T-helper 9 cell (primary cell): ENCODE measurements around the gene PHF20.
"Not testable (repeated sequence)": the region's sequence is repeated elsewhere in the genome, so short reads cannot be mapped to it uniquely, and the experiment has no call there.

Experiments
- DNase-seq: peaks from one replicate; pipeline ENCODE4 v3.0.0-alpha.2; 2020
- total RNA-seq, 2 donors: gene quantifications; one replicate each; lab custom pipeline; 2026; lab: John Stamatoyannopoulos, UW

The PHF20 gene
- 106 to 119 reads per million in 2 donors for total RNA-seq

DNA sequence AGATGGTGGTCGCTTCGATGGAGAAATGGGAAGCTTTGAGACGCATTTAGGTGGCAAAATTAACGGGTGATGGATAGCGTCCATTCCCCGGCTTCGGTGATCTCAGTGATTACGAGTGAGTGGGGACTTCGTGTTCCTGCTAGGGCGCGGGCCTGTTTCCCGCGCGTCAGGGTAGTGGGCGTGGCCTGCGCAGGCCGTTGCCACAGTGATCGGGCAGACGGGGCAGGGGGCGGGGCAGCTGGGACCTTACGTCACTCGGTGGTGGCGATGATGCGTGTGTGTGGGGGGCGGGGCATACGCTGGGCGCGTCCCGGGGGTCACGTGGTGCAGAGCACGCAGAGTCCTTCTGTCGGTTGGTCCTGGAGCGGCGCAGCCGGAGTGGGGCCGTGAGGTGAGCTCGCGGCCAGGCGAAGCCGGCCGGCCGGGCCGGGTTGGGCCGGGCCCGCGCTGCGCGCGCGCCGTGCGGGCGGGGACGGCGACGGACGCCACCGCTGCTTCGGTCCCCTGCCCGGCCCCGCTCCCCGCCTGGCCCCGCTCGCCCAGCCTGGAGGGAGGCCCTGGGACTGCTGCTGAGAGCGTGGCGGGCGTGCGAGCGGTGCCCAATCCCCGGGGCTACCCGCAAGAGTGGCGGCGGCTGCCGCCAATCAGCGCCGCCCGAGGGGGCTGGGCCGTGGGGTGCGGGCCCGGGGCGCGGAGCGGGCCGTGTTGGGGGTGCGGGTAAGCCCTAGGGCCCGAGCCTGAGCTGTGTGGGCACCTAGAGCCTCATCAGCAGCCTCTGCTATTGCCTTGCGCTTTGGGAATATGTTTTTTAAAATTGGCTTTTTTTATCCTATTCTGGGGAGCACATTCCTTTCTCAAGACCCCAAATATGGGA lies at the start of gene PHF20:
Gene PHF20 (plus strand): TSS at position 327 of the 874 bp plus-strand sequence. CDS start 29,508 bp downstream, outside the sequence.
- DNase-seq: peak; percentile 100

DNA sequence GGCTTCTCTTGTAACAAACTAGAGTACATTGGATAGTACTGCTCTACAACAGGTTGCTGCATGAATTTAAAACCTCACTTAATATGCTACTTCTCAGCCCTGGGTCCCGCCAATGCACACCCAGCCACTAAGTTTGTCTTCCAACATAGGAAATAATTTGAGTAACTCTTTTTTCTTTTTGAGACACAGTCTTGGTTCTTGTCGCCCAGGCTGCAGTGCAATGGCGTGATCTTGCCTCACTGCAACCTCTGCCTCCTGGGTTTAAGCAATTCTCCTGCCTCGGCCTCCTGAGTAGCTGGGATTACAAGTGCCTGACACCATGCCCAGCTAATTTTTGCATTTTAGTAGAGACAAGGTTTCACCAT lies 48.6 kb upstream of the PHF20 start:
- not testable (repeated sequence) for DNase-seq

DNA sequence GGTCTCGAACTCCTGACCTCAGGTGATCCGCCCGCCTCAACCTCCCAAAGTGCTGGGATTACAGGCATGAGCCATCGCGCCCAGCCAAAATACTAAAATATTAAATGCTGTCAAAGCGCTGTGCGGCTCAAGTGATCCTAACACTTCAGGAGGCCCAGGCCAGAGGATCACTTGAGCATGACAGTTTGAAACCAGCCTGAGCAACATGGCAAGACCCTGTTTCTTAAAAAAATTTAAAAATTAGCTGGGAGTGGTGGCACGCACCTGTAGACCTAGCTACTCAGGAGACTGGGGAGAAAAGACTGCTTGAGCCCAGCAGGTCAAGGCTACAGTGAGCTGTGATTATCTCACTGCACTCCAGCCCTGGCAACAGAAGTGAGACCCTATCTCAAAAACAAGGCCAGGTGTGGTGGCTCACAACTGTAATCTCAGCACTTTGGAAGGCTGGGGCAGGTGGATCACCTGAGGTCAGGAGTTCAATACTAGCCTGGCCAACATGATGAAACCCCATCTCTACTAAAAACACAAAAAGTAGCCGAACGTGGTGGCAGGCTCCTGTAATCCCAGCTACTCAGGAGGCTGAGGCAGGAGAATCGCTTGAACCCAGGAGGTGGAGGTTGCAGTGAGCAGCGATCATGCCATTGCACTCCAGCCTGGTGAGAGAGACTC lies 48.0 kb upstream of the PHF20 start:
- not testable (repeated sequence) for DNase-seq

DNA sequence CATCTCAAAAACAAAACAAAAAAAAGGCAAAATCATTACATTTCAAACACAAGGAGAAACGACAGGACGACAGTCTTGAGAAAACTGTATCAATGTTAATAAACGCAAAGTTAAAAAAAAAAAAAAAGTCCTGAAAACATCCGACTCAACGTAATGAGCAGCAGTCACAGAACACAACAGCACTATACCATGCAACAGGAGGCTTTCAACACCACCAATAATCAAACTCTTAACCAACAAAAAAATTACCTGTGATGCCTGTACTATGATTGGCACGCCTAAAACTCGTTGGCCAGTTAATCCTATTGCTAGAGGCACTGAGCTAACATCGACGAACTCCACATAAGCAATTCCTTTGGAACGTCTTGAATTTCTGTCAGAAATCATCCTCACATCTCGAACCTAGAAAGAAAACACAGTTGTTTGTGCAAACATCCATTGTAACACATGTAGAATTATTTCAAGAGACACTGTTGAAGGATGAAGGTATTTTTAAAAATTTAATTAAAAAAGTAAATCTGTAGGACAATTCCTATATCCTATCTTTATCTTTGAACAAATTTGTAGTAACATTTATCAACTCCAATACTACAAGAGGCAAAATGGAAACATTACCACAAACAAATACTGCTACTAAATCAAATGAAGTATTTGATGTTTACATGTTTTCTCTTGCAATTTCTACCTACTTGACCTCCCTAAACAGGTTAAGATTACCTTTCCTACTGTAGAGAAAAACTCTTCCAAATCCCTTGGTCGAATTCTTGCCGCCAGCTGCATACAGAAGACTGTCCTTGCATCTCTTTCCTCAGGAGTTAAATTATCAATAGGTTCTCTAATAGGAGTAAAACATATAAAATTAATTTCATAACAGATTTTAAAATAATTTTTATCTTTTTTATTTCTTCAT lies 47.2 kb upstream of the PHF20 start:
- no peak for DNase-seq

DNA sequence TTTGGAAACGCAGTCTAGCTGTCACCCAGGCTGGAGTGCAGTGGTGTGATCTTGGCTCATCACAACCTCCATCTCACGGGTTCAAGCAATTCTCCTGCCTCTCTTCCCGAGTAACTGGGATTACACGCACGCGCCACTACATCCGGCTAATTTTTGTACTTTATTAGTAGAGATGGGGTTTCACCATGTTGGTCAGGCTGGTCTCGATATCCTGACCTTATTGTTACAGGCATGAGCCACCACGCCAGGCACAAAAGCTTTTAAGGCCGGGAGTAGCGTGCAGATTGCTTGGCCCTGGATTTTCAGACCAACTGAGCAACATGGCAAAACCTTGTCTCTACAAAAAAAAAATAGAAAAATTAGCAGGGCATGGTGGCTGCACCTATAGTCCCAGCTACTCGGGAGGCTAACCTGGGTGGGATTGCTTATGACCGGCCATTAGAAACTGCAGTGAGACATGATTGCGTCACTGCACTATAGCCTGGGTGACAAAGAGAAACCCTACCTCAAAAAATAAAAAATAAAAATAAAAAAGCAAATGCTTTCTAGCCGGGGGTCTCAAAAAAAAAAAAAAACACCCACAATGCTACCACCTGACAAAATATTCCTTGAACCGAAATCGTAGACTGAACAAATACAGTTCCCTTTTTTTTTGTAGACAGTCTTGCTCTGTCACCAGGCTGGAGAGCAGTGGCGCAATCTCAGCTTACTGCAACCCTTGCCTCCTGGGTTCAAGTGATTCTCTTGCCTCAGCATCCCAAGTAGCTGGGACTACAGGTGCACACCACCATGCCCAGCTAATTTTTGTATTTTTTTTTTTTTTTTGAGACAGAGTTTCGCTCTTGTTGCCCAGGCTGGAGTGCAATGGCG lies 44.7 kb upstream of the PHF20 start:
- DNase-seq: no peak

DNA sequence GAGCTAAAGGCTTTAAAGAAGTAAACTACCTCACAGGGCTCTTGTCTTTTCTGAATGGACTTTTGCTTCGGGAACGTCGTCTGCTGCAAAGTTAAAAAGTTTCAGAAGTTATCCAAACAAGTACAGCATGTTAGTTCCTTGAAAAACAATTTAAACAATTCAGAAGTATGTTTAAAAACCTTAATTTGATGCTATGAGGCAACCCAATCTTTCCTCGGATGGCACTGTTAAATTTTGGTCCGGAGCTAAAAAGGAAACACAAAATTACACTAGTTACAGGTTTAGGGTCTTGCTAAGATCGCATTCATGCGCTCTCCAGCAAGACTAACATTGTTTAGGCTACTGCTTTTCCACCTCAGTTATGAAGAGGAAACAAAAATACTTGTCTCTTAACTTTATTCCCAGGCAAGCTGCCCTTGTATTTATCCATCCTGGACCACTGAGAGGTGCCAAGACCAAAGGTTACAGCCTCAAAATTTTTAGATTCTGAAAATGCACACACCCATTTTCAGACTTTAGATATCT lies 42.5 kb upstream of the PHF20 start:
- DNase-seq: no peak

DNA sequence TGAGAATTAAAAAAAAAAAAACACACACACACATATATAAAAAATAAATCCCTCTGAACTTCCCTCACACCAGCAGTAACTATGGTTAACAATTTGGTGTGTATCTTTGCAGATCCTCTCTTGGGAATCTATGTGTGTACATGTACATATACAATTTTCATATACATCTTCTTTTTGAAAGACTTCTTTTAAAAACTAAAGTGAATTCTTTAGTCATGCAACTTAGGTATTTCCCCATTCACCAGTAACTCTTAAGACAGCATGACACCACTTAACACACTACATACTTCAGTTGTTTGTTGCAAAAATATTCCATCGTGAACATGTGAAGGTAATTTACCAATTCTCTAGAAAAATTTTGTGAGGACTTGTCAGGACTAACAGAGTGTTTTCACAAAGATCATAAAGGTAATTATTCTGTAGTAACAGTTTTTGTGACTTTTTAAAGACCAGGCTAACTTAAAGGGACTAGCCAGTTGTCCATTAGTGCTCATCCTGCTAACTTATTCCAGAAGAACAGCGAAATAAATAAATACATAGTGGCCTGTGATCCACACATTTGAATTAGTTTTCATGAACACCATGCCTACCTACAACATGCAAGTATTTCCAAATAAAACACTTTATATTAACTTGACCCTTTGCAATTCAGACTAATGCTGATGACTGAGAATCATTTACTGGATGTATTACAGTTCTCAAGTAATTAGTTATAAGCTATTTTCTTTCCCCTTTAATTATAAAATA lies 41.8 kb upstream of the PHF20 start:
- DNase-seq: no peak

DNA sequence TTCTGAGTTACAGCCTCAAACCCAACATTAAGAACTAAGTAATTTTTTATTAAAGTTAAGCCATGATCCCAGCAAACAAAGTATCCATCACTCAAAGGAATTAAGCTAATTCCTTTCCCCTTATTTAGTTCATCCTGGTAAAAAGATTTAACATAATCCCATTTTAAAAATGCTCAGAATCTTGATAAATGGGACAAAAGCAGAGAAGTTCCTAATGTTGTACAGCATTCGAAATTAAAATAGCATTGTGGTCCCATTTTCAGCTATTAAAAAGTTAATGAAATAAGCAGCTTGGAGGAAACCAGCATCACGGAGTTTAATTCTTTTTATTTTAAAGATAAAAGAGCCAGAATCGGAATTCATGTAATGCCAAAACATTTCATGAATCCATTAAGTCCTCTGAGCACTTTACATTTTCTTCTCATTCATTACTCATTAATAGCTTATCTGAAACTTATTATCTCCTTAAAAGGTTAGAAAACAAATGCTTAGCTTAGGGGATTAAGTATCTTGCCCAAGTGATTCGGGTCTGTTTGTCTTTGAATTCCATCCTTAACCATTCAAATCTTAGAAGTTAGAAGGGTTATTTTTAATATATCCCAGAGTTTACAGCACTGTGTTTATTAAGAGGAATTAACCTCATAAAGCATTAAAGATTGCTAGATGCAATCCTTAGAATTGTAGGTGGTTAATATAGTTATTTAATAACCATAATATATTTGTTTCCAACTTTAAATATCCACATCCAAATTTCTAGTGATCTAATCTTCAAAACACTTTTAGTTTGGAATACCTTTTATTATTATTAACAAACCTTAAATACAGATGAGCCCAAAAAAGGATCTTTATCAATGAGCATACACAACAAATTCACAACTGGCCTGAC lies 41.0 kb upstream of the PHF20 start:
- DNase-seq: no peak

DNA sequence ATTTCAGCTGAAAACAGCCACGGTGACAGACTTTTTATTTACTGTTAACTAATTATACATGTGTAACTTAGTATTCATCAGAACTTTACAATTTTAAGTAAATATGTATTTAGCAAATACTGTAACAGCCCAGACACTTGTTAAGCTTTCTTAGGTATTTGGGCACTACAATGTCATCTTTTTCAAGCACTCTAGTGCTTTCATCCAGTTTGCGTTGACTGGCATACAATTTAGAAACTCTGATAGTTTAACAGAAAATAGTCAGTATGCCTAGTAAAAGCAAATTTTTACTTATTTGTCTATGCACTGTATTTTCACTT lies 40.4 kb upstream of the PHF20 start:
- DNase-seq: no peak

DNA sequence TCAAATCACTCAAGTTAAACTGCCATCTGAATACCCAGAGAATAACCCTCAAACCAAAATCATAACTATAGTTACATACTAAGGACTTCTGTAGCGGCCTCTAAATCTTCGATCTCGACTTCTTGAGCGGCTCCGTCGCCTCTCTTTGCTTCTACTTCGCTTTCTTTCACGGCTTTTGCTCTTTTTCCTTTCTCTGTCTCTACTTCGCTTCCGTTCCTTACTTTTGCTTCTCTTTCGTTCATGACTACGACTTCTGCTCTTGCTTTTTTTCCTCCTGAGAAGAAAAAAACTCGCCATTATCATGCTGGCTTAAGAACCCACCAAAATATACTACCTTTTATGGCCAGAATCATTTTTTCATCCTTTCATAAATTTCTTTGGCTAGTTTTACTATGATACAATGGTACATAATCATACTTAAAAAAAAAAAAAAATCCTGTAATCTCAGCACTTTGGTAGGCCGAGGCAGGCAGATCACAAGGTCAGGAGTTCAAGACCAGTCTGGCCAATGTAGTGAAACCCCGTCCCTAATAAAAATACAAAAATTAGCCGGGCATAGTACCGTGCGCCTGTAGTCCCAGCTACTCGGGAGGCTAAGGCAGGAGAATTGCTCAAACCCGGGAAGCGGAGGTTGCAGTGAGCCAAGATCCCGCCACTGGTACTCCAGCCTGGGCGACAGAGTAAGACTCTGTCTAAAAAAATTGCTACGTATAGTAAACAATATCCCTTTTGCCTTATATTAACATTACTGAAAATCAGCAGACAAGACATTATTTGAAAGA lies 39.8 kb upstream of the PHF20 start:
- DNase-seq: no peak

DNA sequence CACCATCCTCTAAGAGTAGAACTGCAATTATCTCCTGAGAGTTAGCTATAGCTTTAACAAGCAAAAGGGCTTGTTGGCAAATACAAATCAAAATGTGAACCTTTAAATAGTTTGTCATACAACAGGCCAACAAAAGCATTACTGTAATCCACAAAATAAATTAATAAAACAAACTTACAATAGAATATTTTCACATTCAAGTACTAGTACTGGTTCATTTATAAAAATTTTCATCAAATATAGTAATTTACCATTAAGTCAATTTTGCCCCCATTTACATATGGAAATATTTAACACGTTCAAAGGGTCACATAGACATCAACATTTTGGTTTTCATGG lies 39.2 kb upstream of the PHF20 start:
- DNase-seq: no peak

DNA sequence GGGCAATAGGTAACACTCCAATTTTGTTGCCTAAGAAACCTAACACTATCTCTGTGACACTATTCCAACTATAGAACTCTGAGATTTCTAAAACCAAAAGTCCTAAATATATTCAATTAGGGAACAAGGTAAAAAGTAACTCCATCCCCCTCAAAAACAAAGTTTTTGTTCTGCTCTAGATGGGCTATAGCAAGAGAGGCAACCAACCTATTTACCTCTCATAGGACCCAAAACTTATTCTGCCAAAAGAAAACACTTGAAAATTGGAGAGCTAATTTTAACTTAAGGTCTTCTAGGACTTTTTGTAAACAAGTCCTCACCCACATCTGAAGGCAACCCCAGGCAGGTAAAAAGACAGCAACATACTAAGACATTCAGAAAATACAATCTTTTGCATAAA lies 37.4 kb upstream of the PHF20 start:
- DNase-seq: no peak

DNA sequence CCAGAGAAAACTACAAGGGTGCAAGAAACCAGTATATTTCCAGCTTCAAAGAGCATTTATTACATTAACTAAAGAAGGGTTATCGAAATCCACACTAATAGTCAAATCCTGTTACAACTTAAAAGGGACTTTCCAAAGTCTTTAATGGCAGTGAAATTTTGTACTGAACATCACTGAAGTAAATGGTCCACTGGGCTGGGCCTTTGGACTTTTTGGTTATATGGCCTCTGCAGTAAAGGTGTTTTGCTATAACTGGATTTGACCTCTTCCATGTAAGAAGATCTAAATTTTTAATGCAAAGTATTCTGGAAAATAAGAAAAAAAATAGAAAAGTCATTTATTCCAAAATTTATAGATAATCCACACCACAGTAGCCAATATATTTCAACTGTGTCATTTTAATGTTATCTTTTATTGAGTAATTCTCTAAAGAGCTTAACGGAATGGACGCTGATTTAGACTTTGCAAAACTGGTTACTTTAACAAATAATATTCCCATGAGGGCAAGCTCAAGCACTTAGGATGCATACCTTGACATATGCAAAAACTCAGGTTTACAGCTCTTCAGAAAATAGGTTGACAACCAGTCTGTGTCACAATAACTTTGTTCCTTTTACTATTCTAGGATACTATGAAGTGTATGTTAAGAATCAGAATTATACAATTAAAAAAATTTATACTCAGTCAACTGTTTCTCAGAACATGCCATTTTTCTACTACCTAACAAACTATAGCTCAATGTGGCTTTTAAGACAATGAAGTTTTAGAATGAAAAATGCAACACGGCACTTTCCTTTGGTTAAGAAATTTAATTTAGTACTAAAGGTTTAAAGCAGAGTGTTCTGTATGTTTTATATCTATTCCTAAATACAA lies 36.8 kb upstream of the PHF20 start:
- no peak for DNase-seq

DNA sequence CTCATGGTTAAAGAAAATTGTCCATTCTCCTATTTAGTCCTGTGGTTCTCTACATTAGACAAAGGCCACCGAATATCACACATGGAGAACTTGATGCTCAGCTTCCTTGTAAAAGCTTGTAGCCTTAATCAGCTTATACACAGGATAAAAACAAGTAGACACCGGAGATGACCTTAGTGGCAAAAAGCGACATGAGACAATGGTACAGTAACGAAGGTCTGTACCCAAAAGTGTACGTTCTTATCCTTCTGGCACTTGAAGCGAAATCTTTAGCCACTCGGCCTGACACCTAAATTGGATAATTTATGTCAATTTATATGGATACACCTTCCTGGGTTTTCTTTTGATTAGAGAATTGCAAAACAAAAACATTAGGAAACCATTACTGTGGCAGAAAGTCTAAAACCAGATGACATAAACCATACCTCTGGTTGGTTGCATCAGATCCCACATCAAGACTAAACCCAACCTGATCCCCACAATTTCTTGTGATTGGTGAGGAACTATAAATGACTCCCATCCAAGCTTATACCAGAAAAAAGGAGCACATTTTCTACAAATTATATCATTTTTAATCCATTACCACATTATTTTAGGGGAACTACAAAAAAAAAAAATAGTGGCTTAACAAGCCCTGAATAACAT lies 35.9 kb upstream of the PHF20 start:
- DNase-seq: no peak

DNA sequence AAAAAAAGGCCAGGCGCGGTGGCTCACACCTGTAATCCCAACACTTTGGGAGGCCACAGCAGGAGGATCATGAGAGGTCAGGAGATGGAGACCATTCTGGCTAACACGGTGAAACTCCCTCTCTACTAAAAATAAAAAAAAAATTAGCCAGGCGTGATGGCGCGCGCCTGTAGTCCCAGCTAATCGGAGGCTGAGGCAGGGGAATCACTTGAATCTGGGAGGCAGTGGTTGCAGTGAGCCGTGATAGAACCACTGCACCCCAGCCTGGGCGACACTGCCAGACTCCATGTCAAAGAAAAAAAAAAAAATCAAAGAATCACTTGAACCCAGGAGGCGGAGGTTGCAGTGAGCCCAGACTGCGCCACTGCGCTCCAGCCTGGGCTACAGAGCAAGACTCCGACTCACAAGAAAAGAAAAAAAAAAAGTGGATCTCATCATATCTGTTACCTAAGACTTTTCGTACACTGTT lies 33.9 kb upstream of the PHF20 start:
- no peak for DNase-seq

DNA sequence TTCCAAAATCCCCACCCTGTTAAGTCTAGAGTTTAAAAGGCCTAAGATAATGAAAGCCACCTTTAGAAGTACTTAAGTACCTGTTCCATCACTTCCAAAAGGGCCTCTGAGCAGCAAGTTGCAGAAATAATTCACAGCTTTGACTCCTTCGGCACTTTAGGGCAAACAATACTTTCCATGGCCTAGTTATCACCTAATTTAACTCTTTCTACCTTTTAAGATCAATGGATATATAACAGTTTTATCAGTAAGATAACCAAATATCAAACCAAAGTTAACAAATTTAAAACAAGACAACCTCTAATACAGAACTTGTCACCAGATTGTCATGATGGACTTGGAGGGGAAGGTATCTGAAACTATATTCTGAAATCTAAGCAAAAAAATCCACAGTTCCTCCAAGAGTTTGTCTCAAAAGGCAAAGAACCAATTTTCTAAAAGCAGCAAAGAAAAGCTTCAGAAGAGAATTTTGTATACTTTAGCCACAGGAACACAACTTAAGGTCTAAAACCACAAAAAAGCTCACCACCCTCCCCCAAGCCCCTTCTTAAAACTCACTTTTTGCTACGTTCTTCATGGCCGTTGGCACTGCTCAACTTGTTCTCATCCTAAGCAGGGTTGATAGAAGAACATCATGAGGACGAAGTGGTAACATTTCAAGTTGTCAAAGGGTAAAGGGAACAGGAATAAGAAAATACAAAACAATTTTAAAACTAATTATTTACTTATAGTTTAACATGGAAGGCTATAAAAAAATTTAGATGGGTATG lies 33.2 kb upstream of the PHF20 start:
- no peak for DNase-seq
